Measurements from ENCODE around the gene SLC31A1. TPM values are rescaled to one million over a fixed set of nuclear protein-coding genes. Genes with fewer than 3 reads are reported as not detected.

Gene SLC31A1
- total and polyA plus RNA-seq, 2 of the 13 experiments (the other 11 are each of a cell fraction or from before 2014, with no cell fraction given), result 62.9 to 70.0 TPM

GRCh38 chr9:113221003-113221799 lies at the start of gene SLC31A1, which contains the start of gene FKBP15 (continued):
- no peak for TF ChIP-seq ZFP82 (CRISPR knock-in tag; IDR thresholded peaks at IDR 0.05; ENCODE audit: borderline replicate concordance)
- peak; percentile 81 for TF ChIP-seq ZFY (CRISPR knock-in tag; IDR thresholded peaks at IDR 0.05)
- peak; percentile 77 for TF ChIP-seq ZNF777 (CRISPR knock-in tag; IDR thresholded peaks at IDR 0.05)
- no peak for TF ChIP-seq ZSCAN30 (CRISPR knock-in tag; IDR thresholded peaks at IDR 0.05)
- peak; percentile 29; the same call in 1 of the 2 replicates for TF ChIP-seq NFKB2 (CRISPR knock-in tag; IDR thresholded peaks at IDR 0.05; ENCODE audit: borderline replicate concordance)
- no peak for TF ChIP-seq HNRNPH1 (optimal IDR thresholded peaks at IDR 0.05; ENCODE audit: low read depth, low read length)
- TF ChIP-seq TGIF2 (CRISPR knock-in tag; IDR thresholded peaks at IDR 0.05), result no peak; the same call in 1 of the 2 replicates
- TF ChIP-seq NKX3-1 (CRISPR knock-in tag; IDR thresholded peaks at IDR 0.05), result no peak
- no peak for TF ChIP-seq MAFF (IDR thresholded peaks at IDR 0.05; ENCODE audit: low read depth, low read length)
- TF ChIP-seq ZFP1 (CRISPR knock-in tag; IDR thresholded peaks at IDR 0.05), result no peak
- no peak for TF ChIP-seq PHF5A (CRISPR knock-in tag; IDR thresholded peaks at IDR 0.05; ENCODE audit: low read depth, unreplicated experiment)
- TF ChIP-seq, protein P1, sequence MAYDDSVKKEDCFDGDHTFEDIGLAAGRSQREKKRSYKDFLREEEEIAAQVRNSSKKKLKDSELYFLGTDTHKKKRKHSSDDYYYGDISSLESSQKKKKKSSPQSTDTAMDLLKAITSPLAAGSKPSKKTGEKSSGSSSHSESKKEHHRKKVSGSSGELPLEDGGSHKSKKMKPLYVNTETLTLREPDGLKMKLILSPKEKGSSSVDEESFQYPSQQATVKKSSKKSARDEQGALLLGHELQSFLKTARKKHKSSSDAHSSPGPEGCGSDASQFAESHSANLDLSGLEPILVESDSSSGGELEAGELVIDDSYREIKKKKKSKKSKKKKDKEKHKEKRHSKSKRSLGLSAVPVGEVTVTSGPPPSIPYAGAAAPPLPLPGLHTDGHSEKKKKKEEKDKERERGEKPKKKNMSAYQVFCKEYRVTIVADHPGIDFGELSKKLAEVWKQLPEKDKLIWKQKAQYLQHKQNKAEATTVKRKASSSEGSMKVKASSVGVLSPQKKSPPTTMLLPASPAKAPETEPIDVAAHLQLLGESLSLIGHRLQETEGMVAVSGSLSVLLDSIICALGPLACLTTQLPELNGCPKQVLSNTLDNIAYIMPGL (CRISPR knock-in tag; IDR thresholded peaks at IDR 0.05; ENCODE audit: borderline replicate concordance in 1 of 2, low read depth in 1 of 2), result peak; percentile 63 to 79; a peak in 3 of 4 replicates
- TF ChIP-seq ELF1 (CRISPR knock-in tag; IDR thresholded peaks at IDR 0.05), result peak; percentile 90
- no peak; the same call in 1 of the 2 replicates for TF ChIP-seq ZNF431 (CRISPR knock-in tag; IDR thresholded peaks at IDR 0.05; ENCODE audit: borderline replicate concordance, low read depth)
- peak; percentile 69; the same call in 1 of the 2 replicates for TF ChIP-seq FOXK1 (CRISPR knock-in tag; IDR thresholded peaks at IDR 0.05; ENCODE audit: borderline replicate concordance, low read depth)
- no peak for TF ChIP-seq ZSCAN22 (CRISPR knock-in tag; IDR thresholded peaks at IDR 0.05)
- TF ChIP-seq MIXL1 (CRISPR knock-in tag; IDR thresholded peaks at IDR 0.05), result peak; percentile 35; the same call in 1 of the 2 replicates
- TF ChIP-seq ZNF768 (CRISPR knock-in tag; IDR thresholded peaks at IDR 0.05), result peak; percentile 49; the same call in 1 of the 2 replicates
- peak; percentile 14; the same call in 1 of the 2 replicates for TF ChIP-seq ESRRA (CRISPR knock-in tag; IDR thresholded peaks at IDR 0.05; ENCODE audit: low read depth)
- TF ChIP-seq ZNF619 (CRISPR knock-in tag; IDR thresholded peaks at IDR 0.05), result peak; percentile 27; the same call in 1 of the 2 replicates
- no peak; the same call in 1 of the 2 replicates for TF ChIP-seq ZNF331 (CRISPR knock-in tag; IDR thresholded peaks at IDR 0.05)
- TF ChIP-seq, protein P2, sequence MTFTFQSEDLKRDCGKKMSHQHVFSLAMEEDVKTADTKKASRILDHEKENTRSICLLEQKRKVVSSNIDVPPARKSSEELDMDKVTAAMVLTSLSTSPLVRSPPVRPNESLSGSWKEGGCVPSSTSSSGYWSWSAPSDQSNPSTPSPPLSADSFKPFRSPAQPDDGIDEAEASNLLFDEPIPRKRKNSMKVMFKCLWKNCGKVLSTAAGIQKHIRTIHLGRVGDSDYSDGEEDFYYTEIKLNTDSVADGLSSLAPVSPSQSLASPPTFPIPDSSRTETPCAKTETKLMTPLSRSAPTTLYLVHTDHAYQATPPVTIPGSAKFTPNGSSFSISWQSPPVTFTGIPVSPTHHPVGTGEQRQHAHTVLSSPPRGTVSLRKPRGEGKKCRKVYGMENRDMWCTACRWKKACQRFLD (CRISPR knock-in tag; IDR thresholded peaks at IDR 0.05; ENCODE audit: borderline replicate concordance), result peak; percentile 25; the same call in 1 of the 2 replicates
- 0 out of 2 replicates have a peak, but pooled peaks have one; percentile 44 for TF ChIP-seq TEAD2 (CRISPR knock-in tag; IDR thresholded peaks at IDR 0.05)
- no peak for TF ChIP-seq ZNF282 (IDR thresholded peaks at IDR 0.05; ENCODE audit: partially characterized antibody)
- TF ChIP-seq ATF7 (IDR thresholded peaks at IDR 0.05), result peak; percentile 87
- TF ChIP-seq ATF7 (CRISPR knock-in tag; IDR thresholded peaks at IDR 0.05), result peak; percentile 52; the same call in 1 of the 2 replicates
- TF ChIP-seq ZNF549 (CRISPR knock-in tag; IDR thresholded peaks at IDR 0.05), result no peak
- no peak for TF ChIP-seq MZF1 (CRISPR knock-in tag; IDR thresholded peaks at IDR 0.05; ENCODE audit: borderline replicate concordance)

All from HepG2 (cell line).